NCI-H128 (cell line): ENCODE results near the gene VSIG10L2.
A peak's percentile ranks its signal among the peaks of the same experiment; 100 is the strongest.

Experiments used
- DNase-seq: peaks from one replicate; lab custom pipeline; 2025; ENCODE audit not compliant: unreplicated experiment; lab: John Stamatoyannopoulos, UW

The VSIG10L2 gene

DNA sequence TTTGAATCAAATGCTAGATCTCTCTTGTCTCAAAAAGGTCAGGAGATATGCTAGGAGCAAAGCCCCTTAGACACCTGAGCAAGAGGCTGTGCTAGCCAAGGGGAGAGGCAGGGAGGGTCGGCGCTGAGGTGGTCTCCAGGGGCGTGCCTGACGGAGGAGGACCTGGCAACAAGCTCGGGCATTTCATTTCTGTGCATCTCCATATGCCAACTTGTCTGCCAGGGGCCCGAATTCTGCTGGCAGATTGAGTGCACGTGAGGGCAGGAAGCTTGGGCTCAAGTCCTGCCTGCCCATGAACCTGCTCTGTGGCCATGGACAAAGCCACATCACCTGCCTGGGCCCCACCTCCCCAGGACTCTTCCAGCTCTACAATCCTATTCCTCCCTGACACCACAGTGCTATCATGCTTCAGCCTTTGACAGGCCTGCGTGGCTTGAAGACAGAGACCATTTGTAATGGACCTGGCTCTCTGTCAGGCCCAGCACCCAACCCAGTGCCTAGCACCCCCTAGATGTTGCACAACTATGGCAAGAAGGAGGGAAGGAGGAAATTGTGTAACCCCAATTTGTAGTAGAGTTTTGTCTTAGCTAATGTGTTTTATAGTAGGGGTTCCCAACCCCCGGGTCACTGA lies 16.3 kb upstream of the VSIG10L2 start:
- DNase-seq: no peak

DNA sequence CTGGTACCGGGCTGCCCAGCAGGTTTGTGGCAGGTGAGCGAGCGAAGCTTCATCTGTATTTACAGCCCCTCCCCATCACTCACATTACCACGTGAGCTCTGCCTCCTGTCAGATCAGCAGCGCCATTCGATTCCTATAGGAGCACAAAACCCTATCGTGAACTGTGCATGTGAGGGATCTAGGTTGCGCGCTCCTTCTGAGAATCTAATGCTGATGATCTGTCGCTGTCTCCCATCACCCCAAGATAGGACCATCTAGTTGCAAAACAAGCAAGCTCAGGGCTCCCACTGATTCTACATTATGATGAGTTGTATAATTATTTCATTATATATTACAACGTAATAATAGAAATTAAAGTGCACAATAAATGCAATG lies 15.8 kb upstream of the VSIG10L2 start:
- DNase-seq: no peak

DNA sequence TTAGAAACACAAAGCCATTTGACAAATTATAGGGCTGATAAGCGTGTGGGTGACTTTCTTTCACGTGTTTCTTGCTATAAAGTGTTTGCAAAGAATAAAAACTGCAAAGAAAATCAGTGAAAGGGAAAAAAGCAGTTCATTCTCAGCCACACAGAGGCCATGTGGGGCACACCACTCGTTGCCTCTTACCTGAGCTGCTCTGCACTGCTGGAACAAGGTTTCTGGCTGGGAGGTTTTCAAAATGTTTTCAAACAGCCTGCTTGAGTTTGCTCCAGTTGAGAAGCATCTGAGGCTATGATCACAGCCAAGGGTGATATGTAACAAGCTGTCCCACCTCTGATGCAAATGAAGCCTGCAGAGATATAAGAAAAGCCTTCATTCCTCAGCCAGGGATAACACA lies 14.7 kb upstream of the VSIG10L2 start:
- DNase-seq: no peak

DNA sequence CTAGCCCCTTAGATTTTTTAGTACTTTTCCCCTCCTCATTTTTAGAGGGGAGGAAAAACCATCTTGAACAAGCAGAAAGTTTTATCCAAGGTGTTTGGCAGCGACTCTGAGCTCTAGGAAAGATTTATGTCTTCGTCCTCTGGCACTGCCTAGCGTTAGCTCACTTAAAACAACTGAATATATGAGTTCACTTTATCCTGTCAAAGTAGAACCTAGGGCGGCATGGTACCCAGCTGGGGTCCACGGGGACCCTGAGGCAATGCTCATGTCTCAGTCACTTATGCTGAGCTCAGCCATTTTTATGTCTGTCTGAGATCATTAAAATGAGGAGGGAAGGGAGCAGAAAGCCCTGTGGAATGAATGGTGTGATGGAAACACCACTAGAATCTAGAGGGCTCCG lies 14.2 kb upstream of the VSIG10L2 start:
- DNase-seq: no peak

DNA sequence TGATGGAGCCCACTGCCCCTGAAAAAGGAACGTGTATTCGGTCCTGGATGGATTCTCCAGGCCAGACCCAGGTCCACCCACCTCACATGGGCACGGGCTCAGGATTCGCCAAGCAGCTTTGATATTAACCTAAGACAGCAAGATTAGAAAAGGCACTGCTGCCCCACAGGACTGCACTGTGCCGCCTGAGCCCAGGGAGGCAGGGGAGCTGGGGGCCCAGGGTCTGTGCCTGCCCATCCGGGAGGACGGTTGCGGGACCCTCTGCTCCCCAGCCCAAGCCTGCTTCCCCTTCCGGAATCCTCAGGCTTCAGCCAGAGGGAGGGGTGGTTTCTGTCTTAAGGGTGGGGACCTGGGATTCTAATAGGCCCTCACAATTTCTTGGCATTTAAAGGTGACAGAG lies 13.5 kb upstream of the VSIG10L2 start:
- DNase-seq: no peak

DNA sequence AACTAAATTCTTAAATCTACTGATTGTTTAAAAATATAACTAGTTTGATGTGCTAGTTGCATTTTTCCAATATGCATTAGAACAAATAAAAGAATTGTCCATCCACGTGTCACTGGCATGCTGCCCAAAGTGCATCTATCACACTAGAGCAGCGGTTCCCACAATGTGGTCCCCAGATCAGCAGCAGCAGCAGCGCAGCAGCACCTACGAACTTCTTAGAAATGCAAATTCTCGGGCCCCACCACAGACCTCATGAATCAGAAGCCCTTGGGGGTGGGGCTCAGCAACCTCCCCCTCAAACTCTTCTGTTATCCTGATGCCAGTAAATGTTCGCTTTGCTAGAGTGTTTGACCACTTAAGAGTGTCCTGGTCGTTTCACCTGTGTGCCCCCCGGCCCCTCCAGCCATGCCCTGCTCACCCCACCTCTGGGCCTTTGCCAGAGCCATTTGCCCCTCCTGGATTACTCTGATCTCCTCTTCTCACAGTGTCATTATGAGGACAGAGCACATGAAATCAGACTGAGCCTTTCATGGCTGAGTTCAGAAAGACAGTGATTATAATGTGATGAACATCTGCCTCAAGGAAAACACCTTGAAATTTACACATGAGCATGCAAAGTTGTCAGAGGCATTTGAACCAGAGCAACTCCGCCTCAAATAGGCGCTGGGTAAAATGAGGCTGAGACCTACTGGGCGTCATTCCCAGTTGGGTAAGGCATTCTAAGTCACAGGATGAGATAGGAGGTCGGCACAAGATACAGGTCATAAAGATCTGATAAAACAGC lies 12.6 kb upstream of the VSIG10L2 start:
- no peak for DNase-seq

DNA sequence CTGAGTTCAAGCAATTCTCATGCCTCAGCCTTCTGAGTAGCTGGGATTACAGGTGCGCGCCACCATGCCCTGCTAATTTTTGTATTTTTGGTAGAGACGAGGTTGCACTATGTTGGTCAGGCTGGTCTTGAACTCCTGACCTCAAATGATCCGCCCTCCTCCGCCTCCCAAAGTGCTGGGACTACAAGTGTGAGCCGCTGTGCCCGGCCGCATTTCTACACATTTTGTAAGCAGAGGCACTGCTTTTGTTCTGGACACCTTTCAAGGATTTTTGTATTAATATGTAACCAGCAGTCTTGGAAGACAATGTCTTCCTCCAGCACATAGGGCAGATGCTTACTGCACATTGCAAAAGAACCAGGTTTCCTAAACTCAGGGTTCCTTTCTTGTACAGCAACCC lies 11.4 kb upstream of the VSIG10L2 start:
- DNase-seq: no peak

DNA sequence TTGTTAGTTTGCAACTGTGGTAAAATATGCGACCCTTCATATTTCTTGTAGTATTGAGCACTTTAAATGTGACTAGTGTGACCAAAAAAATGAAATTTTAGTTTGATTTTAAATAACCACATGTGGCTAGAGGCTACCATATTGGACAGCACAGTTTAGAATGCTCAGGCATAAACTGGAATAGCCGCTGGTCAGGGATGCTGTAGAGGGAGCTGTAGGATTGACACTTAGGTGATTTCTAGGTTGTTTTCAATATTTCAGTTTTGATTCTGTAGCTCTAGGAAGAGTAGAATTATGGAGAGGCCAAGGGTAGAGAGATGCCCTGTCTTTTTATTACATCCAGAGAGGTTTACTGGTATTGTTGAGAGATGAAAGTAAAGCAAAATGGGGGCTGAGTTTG lies 10.8 kb upstream of the VSIG10L2 start:
- no peak for DNase-seq

DNA sequence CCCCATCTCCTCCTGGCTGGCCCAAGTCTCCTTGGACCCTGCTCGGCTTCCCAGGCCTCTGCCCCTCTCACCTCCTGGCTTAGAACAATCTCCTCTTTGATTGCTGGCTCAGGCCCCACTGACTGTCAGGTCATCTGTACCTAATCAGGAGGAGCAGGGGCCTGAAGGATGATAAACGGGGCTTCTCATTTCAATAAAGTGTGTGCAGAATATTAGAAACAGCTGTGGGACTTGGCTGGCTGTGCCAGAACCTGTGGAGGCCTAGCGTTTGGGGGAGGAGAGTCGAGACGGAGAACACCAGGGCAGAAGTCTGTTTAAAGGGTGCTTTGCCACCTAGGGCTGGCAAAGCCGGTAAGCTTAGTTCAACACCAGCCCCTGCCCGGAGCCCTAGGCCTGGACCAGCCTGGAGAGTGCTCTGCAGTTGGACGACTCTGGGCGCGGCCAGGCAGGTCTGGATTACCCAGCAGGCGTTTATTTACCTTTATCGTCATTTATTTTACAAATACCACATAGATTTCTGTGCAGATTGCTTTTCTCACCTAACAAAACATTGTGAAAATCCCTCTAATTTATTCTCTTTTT lies 10.1 kb upstream of the VSIG10L2 start:
- no peak for DNase-seq

DNA sequence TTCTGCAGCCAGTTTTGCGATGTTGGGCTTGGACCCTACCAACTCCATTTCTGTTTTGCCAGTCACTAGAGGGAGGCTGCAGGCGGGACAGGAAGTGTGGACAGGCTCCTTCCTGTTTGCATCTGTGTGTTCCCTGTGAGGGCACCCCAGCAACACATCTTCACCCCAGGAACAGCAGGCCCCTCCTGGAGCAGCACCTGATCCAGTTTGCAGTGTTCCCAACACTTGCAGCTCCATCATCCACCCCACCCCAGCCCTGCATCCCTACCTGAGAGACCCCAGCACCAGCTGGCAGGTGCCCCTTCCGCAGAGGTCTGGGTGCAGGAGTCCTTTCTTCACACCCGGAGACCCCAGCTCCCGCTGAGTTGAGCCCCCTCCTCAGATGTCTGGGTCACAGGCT lies 7.4 kb upstream of the VSIG10L2 start:
- no peak for DNase-seq

DNA sequence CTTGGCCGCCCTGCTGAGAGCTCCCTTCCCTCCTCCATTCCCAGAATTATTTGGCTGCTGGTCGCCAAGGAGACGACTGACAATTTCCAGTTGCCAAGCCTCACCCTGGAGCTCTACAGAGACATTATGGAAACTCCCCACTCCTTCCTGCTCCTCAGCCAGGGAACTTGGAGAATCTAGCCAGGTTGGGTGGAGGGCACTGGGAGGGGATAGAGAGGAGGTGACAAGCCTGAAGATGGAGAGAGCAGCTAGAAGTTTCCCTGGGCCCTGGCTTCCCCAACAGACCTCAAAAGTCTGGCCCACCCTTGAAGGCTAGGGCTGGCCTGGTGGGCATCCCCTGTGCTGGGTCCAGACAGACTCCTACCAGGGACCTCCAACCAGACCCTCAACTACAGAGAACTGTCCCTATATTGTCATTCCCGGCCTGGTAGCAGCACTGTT lies 6.7 kb upstream of the VSIG10L2 start:
- no peak for DNase-seq

DNA sequence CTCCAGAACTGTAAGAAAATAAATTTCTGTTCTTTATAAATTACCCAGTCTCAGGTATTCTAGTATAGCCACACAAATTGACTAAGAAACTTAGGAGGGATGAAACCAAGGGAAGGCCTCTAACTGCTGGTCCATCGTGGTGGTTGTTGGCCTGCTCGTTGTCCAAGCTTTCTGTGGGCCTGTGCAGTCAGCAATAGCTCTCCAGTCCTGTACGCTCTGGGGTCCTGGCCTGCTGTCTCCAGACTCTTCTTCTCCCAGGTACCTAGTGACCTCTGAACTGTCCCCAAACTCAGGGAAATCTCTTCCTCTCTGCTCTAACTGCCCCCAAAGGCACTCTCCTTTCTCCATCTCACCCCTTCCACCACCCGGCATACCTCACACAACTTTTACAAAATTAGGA lies 5.7 kb upstream of the VSIG10L2 start:
- no peak for DNase-seq

DNA sequence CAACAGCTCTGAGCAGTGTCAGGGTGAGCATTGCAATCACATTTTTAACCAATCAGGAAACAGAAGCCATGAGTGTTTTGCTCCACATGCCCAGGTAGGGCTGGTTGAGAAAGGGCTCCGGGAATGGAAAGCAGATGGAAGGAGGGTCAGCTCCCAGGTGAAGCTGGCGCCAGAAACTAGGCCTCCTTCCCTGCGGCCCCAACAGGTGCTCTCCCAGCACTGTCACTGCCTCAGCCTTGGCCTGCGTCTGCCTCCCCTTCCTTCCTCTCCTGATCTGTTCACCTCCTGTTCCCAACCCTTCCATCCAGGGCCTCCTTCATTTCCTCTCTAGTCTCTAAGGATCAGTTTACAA lies 4.6 kb upstream of the VSIG10L2 start:
- no peak for DNase-seq

DNA sequence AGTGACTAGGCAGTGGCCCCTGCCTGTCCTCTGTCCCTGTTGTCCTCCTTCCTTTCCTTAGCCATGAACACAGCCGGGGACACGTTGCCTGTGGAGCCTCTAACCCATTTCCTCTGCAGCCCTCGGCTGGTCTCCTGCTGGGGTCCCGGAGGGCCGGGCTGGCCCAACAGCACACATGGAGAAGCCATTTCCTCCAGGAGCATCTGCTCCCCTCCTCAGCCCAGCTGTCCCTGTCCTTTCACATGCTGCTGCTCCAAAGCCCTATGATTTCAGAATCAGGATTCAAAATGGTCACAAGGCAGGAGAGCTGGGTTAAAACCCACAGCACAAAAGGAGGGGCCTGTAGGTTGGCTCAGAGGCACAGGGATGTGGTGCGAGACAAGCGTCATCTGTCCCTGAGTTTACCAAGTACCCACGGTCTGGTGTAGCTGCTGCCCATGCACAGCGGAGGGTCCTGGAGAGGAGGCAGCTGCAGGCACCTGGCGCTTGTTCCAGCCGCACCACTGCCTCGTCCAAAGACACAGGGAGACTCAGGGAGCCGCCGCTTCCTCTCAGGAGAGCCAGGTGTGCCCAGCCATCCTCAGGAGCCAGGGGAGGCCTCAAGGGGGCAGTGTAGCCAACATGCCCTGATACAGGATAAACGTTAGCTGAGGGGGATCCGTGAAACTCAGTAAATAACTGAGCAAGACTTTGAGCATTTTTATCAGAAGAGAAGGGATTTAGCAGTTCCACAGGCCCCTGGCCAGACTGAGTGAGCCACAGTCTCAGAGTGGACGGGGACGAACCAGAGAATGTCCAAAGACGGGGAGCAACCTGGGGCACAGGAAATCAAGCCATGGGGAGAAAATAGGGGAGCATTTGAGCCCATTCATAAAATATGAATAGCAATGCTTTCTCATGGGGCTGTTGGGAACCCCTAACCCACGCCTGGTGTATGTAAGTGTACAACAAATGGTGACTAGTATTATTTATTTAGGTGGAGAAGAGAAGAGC lies 3.9 kb upstream of the VSIG10L2 start:
- peak; percentile 53 for DNase-seq

DNA sequence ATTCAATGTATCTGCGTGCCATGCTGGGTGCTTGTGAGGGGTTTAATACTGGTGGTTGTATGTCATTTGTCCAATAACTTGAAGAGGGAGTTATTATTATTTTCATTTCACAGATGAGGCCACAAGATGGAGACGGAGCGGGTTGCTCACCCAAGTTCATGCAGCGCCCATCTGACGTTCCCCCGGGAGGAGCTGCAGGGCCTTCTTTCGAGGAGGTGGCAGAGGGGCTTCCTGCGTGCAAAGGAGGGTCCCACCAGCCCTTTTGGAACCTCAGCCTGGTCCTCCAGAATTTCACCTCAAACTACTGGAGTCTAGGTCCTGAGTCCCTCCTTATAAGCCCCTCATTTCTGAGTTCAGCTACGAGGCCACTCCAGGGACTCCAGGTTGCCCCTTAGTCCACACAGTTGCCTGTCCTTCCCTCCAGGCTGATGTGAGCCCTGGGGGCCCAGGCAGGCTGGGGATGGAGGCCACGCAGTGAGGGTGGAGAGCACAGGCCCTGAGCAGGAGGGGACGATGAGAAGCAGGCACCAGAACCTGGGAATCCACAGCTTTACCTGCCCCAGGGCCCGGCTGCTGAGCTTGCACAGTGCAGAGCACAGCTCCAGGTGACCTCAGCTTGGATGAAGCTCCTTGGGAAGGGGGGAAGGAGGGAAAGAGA lies 2.9 kb upstream of the VSIG10L2 start:
- no peak for DNase-seq

DNA sequence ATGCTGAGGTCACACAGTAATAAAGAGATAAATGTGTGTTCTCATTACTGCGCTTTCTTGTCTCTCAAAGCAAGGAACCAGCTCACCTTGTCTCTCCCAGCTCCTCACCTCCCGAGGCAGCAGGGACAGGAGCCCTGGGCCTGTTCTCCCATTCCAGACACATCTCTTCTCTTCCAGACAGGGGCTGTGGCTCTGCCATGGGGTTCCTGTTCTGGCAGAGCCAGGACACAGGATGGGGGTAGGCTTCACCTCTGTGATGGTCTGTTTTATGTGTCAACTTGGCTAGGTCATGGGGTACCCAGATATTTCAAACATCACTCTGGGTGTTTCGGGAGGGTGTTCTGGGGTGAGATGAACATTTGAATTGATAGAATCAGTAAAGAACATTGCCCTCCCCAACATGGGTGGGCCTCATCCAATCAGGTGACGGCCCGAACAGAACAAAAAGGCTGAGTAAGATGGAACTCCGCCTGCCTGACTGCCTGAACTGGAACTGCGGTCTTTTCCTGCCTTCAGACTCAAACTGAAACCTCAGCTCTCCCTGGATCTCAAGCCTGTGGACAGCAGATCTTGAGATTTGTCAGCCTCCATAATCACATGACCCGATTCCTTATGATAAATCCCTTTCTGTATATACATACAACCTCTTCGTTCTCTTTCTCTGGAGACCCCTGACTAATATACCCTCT lies 2.0 kb upstream of the VSIG10L2 start:
- DNase-seq: no peak

DNA sequence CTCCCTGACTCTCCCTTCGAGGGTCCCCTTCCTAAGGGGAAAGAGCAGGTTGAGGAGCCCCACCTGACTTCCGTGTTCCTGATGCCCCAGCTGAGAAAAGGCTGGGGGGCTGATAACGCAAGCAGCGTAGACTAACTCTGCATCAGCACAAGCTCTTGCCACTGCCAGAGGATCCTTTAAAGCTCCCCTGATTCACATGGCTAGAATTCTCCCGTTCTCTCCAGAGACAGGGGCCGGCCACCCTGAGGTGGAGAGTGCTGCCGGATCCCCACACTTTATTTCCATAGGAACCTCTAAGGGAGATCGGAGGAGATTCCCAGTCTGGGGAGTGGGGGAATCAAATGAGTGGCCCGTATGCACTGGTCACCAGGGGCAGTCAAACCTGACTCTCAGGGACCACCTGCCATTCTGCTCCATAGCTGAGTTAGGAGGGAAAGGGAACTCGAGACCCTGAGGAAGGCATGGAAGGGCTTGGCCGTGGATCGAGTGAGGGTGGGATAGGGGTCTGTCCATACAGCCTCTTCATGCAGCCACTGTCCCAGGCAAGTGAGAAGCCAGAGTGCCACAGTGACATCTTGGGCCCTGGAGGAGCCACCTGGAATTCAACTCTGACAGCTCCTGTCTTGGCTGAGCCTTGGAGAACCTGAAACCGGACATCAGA lies 1.4 kb upstream of the VSIG10L2 start:
- DNase-seq: no peak

DNA sequence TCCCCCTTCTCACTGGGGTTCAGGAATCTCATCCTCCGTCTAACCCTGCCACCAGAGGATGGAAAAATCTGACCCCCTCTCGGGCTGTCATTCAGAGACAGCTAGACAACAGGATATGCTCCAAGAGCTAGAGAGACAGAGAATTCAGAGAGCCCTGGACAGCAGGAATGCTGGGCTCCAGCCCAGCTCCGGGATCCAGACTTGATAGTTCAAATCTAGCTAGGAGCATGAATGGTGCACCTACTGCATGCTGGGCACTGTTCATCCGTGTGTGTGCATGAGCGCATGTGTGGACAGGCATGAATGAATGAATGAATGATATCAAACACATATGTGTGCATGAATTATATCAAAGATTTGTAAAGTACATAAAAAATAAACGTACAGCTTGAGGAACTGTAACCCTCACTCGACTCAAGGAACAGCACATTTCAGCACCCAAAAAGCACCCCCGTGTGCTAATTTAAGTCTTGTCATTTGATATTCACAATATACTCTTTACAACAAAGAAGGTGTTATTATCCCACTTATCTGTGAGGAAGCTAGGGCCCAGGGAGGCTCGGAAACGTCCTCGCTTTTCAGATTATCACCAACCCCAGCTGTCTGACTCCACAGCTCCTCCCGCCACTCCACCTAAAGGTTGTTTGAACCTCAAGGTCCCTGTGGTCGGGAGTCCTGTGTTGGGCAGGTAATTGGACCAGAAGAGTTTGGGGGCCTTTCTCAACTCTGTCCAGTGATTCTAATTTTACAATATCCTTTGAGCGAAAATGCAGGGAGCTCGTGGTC lies 640 bp upstream of the VSIG10L2 start:
- DNase-seq: no peak
